ENCODE data around the gene R3HCC1L.

The R3HCC1L gene

GRCh38 chr10:98272245-98272644 lies 137.8 kb downstream of the R3HCC1L start:
- no peak for DNase-seq (ENCODE audit: low read depth in 2 of 2, low spot score in 1 of 2)

GRCh38 chr10:98272656-98273055 lies 138.2 kb downstream of the R3HCC1L start:
- no peak for DNase-seq (ENCODE audit: low read depth in 2 of 2, low spot score in 1 of 2)

- DNase-seq (ENCODE audit: low read depth in 2 of 2, low spot score in 1 of 2): no peak
Observed at GRCh38 chr10:98273057-98273850, 138.8 kb downstream of the R3HCC1L start.

GRCh38 chr10:98274562-98274961 lies 140.1 kb downstream of the R3HCC1L start:
- no peak for DNase-seq (ENCODE audit: low read depth in 2 of 2, low spot score in 1 of 2)

GRCh38 chr10:98276311-98276710 lies 141.9 kb downstream of the R3HCC1L start:
- DNase-seq (ENCODE audit: low read depth in 2 of 2, low spot score in 1 of 2): no peak

GRCh38 chr10:98285416-98285815 lies 151.0 kb downstream of the R3HCC1L start:
- DNase-seq (ENCODE audit: low read depth in 2 of 2, low spot score in 1 of 2): no peak

- no peak for DNase-seq (ENCODE audit: low read depth in 2 of 2, low spot score in 1 of 2)
Observed at GRCh38 chr10:98286419-98286818, 152.0 kb downstream of the R3HCC1L start.

GRCh38 chr10:98287321-98287720 lies 152.9 kb downstream of the R3HCC1L start:
- no peak for DNase-seq (ENCODE audit: low read depth in 2 of 2, low spot score in 1 of 2)

- DNase-seq (ENCODE audit: low read depth in 2 of 2, low spot score in 1 of 2): no peak
Observed at GRCh38 chr10:98289802-98290209, 155.3 kb downstream of the R3HCC1L start.

- DNase-seq (ENCODE audit: low read depth in 2 of 2, low spot score in 1 of 2): no peak
Observed at GRCh38 chr10:98292971-98293370, 158.5 kb downstream of the R3HCC1L start.

GRCh38 chr10:98293550-98294269 lies 159.3 kb downstream of the R3HCC1L start:
- DNase-seq (ENCODE audit: low read depth in 2 of 2, low spot score in 1 of 2): no peak

GRCh38 chr10:98294270-98294627 lies 159.8 kb downstream of the R3HCC1L start:
- no peak for DNase-seq (ENCODE audit: low read depth in 2 of 2, low spot score in 1 of 2)
